Measurements from ENCODE around the gene PIGT.

DNA sequence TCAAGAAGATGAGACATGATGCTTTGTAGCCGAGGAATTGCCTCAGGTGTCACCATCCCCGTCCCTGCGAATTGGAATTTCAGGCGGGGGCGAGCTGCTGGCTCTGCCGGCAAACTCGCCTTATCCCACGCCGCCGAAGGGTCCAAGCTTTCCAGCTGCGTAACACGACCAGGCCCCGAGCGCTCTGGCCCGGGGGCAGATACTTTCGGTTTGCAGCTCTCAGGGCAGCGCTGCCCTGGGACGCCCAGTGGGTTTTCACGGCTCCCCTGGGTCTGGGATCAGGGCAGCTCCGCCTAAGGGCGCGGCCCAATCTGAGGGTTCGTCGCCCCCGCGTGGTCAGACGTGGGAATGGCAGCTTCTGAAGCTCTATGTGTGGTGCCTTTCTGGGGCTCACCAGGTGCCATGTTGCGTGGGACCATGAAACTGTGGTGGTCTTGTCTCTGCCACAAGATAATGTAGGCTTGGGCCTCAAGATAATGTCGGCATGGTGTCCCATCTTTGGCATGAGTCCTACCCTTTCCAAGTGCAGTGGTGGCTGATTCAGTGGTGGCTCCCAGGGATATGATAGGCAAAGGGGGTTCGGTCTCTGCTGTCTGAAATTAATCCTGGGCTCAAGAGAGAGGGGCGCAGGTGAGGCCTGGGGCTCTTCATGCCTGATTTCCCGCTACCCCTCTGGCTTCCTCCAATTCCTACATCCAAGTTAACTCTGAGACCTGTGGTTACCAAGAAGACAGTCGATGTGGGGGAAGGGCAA, 21.0 kb downstream of the PIGT start:
- no peak for TF ChIP-seq BRCA1 (CRISPR knock-in tag; IDR thresholded peaks at IDR 0.05)
- TF ChIP-seq TAF1 (CRISPR knock-in tag; IDR thresholded peaks at IDR 0.05) = peak; percentile 52; the same call in 1 of the 2 replicates
- peak; percentile 79 for TF ChIP-seq YY1 (IDR thresholded peaks at IDR 0.05; ENCODE audit: insufficient read depth, insufficient replicate concordance, low read depth, low read length)
- peak in 1 of 2 experiments; percentile 8; a peak in 1 of 4 replicates for TF ChIP-seq EP300 (IDR thresholded peaks at IDR 0.05; ENCODE audit: low read depth in 2 of 2, low read length in 2 of 2)
- no peak; the same call in 1 of the 2 replicates for TF ChIP-seq EP300 (CRISPR knock-in tag; IDR thresholded peaks at IDR 0.05; ENCODE audit: borderline replicate concordance)
- no peak for TF ChIP-seq EZH2 (conservative IDR thresholded peaks at IDR 0.05; ENCODE audit: low read depth, low read length)
- no peak for TF ChIP-seq HES4 (CRISPR knock-in tag; IDR thresholded peaks at IDR 0.05; ENCODE audit: borderline replicate concordance)
- TF ChIP-seq PAX8 (CRISPR knock-in tag; IDR thresholded peaks at IDR 0.05; ENCODE audit: borderline replicate concordance) = peak; percentile 67; the same call in 1 of the 2 replicates
- no peak for TF ChIP-seq ATF1 (CRISPR knock-in tag; IDR thresholded peaks at IDR 0.05)
- no peak; the same call in 2 of the 3 replicates for TF ChIP-seq MXI1 (IDR thresholded peaks at IDR 0.05; ENCODE audit: borderline replicate concordance, low read depth, low read length)
- no peak for TF ChIP-seq ZC3H13 (CRISPR knock-in tag; IDR thresholded peaks at IDR 0.05)
- peak; percentile 82; the same call in 1 of the 2 replicates for TF ChIP-seq ZNF788 (CRISPR knock-in tag; IDR thresholded peaks at IDR 0.05; ENCODE audit: borderline replicate concordance)
- TF ChIP-seq, protein P1, sequence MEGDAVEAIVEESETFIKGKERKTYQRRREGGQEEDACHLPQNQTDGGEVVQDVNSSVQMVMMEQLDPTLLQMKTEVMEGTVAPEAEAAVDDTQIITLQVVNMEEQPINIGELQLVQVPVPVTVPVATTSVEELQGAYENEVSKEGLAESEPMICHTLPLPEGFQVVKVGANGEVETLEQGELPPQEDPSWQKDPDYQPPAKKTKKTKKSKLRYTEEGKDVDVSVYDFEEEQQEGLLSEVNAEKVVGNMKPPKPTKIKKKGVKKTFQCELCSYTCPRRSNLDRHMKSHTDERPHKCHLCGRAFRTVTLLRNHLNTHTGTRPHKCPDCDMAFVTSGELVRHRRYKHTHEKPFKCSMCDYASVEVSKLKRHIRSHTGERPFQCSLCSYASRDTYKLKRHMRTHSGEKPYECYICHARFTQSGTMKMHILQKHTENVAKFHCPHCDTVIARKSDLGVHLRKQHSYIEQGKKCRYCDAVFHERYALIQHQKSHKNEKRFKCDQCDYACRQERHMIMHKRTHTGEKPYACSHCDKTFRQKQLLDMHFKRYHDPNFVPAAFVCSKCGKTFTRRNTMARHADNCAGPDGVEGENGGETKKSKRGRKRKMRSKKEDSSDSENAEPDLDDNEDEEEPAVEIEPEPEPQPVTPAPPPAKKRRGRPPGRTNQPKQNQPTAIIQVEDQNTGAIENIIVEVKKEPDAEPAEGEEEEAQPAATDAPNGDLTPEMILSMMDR (CRISPR knock-in tag; IDR thresholded peaks at IDR 0.05) = peak; percentile 100
- peak in 1 of 2 experiments; percentile 57; a peak in 2 of 4 replicates for TF ChIP-seq POLR2A (IDR thresholded peaks at IDR 0.05; ENCODE audit: insufficient read depth in 1 of 2, low read depth in 2 of 2, low read length in 2 of 2)

Measured in HepG2 (cell line).